Lung microvascular endothelial cell (primary cell): ENCODE measurements around the gene NUTM2A. TPM values are rescaled to one million over a fixed set of nuclear protein-coding genes. Genes with fewer than 3 reads are reported as not detected.
"Not testable (repeated sequence)": the region's sequence is repeated elsewhere in the genome, so short reads cannot be mapped to it uniquely, and the experiment has no call there.

Source experiments
- DNase-seq, 2 donors: peaks; one replicate each; pipeline versions ENCODE4 v3.0.0 to v3.0.0-alpha.2; 2010; ENCODE audit warnings: low read depth in 2 of 2
- total RNA-seq: library from RNA; depleted of rRNA; stranded (reverse); fragments of >200 nt; gene quantifications from 2 replicates; pipeline ENCODE4 v1.2.1, GENCODE V29; 2014

The NUTM2A gene
- total RNA-seq, 1 donor from 2014 or later: 0.20 TPM

DNA sequence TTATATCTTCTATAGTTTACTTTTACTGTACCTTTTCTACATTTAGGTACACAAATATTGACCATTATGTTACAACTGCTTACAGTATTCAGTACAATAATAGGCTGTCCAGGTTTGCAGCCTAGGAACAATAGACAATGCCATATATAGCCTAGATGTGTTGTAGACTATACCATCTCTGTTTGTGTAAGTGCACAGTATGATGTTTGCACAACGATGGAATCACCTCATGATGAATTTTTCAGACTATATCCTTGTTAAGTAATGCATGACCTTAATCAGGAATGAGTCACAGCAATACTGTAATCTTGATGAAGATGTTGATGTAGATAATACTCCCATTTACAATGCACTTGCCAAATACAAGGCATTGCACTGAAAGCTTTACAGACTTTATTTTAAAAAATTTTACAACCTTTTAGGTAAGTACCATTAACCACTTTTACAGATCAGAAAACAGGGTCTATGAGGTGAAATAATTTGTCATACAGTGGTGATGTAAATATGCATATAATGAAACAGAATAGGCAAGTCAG lies 23.6 kb downstream of the NUTM2A start:
- peak in 1 of 2 donors; percentile 6 for DNase-seq

GRCh38 chr10:87280749-87281392 lies 55.6 kb downstream of the NUTM2A start:
- not testable (repeated sequence) for DNase-seq

Other genes starting within 250 kb of the NUTM2A start
- gene FAM25A, start 205.2 kb upstream of the NUTM2A start, total RNA-seq: not detected in 2 replicates
- 141 and 146 TPM in 2 replicates for gene GLUD1, start 130.6 kb upstream of the NUTM2A start, total RNA-seq
- gene SHLD2, start 130.2 kb upstream of the NUTM2A start, total RNA-seq: 14.6 and 19.2 TPM in 2 replicates
- 0.44 and 0.60 TPM in 2 replicates for gene NUTM2D, start 132.3 kb downstream of the NUTM2A start, total RNA-seq